HCT116 (cell line): ENCODE data around the gene HOMER3. TPM values are rescaled to one million over a fixed set of nuclear protein-coding genes. Genes with fewer than 3 reads are reported as not detected.

ENCODE experiments used
- ATAC-seq: fragments of 200-7000 bp; cut with Tn5 transposase; 2 replicates; pipeline ENCODE4 v1.9.1; 2020; ENCODE audit warnings: mild to moderate bottlenecking, moderate library complexity
- BruUV-seq: library from RNA; stranded (reverse); fragments of 400-500 nt; replicated peaks from 2 replicates; lab custom pipeline; 2021; lab: Mats Ljungman, UMichigan
- CTCF ChIA-PET: fragments of 300-600 bp; sonication (Branson Sonifier 250); formaldehyde crosslinking; loops from one replicate; lab custom pipeline; 2021; ENCODE audit warnings: antibody characterized with exemption; lab: Charles Lee
- POLR2A ChIA-PET: fragments of 300-600, 350-600 bp; sonication (Branson Sonifier 250); formaldehyde crosslinking; loops from one replicate; lab custom pipeline; 2021; ENCODE audit warnings: antibody characterized with exemption; lab: Charles Lee
- RAD21 ChIA-PET, 2 experiments: fragments of 300-600 bp; sonication (Branson Sonifier 250); formaldehyde crosslinking; loops; one replicate each; lab custom pipeline; 2023; ENCODE audit warnings: low total read pairs in 2 of 2; ENCODE audit not compliant: uncharacterized antibody in 2 of 2, unreplicated experiment in 2 of 2, low non-redundant PET in 1 of 2; lab: Charles Lee
- DNase-seq: peaks from one replicate; pipeline ENCODE4 v3.0.0-alpha.2; 2010; ENCODE audit warnings: low read depth, low spot score
- H2AFZ ChIP-seq: fragments of 200-600 bp; shearing (Covaris generic), sonication (generic); 2 replicates; pipeline ENCODE4 v1.6.1; 2017; ENCODE audit warnings: low read depth, mixed run types, mixed read lengths, antibody characterized with exemption, low read length; ENCODE audit not compliant: poor library complexity, severe bottlenecking
- H3K27ac ChIP-seq: 2 replicates; pipeline ENCODE4 v1.5.1; 2012; ENCODE audit warnings: low read depth, low read length
- H3K27me3 ChIP-seq: fragments of 200-600 bp; sonication (generic); 2 replicates; pipeline ENCODE4 v1.6.1; 2016; ENCODE audit warnings: mixed run types, low read length, mixed read lengths; ENCODE audit not compliant: insufficient read depth
- H3K36me3 ChIP-seq, 2 experiments: fragments of 200-500 bp in 1 of 2; fragments of 200-600 bp in 1 of 2; sonication (Bioruptor generic) in 1 of 2; sonication (generic) in 1 of 2; 2 replicates each; pipeline versions ENCODE4 v1.5.1 to v1.6.1; 2014 to 2016; ENCODE audit warnings: low read length in 2 of 2, inconsistent platforms in 1 of 2, mixed read lengths in 1 of 2, mixed run types in 1 of 2; ENCODE audit not compliant: insufficient read depth in 2 of 2, control insufficient read depth in 1 of 2
- H3K4me1 ChIP-seq, 2 experiments: fragments of 200-600 bp in 1 of 2; sonication (generic) in 1 of 2; 2 replicates each; pipeline versions ENCODE4 v1.5.1 to v1.6.1; 2012 to 2017; ENCODE audit warnings: low read length in 2 of 2, inconsistent platforms in 1 of 2, mild to moderate bottlenecking in 1 of 2, mixed read lengths in 1 of 2, mixed run types in 1 of 2, moderate library complexity in 1 of 2; ENCODE audit not compliant: insufficient read depth in 2 of 2, control insufficient read depth in 1 of 2
- H3K4me2 ChIP-seq: fragments of 200-600 bp; sonication (generic); 2 replicates; pipeline ENCODE4 v1.6.1; 2017; ENCODE audit warnings: mixed run types, low read length, mixed read lengths
- H3K4me3 ChIP-seq, 2 experiments: fragments of 200-600 bp in 1 of 2; sonication (generic) in 1 of 2; replicated peaks in 1 of 2; 2 replicates each; pipeline ENCODE4 v1.5.1; 2011 to 2016; ENCODE audit warnings: low read length in 2 of 2, control low read depth in 1 of 2, low read depth in 1 of 2, mild to moderate bottlenecking in 1 of 2, mixed read lengths in 1 of 2, mixed run types in 1 of 2
- H3K79me2 ChIP-seq: fragments of 200-600 bp; sonication (generic); 2 replicates; pipeline ENCODE4 v1.6.1; 2017; ENCODE audit warnings: mild to moderate bottlenecking, mixed run types, low read length, moderate library complexity, mixed read lengths; ENCODE audit not compliant: insufficient read depth
- H3K9ac ChIP-seq: fragments of 200-600 bp; sonication (generic); 2 replicates; pipeline ENCODE4 v1.6.1; 2016; ENCODE audit warnings: low read length, mixed read lengths
- H3K9me2 ChIP-seq: fragments of 200-600 bp; sonication (generic), shearing (Covaris generic); 2 replicates; pipeline ENCODE4 v1.6.1; 2017; ENCODE audit warnings: mixed run types, mild to moderate bottlenecking, moderate library complexity; ENCODE audit not compliant: insufficient read depth
- H3K9me3 ChIP-seq, 2 experiments: fragments of 200-500 bp in 1 of 2; fragments of 200-600 bp in 1 of 2; sonication (Bioruptor generic) in 1 of 2; sonication (generic) in 1 of 2; 2 replicates each; pipeline ENCODE4 v1.6.1; 2014 to 2017; ENCODE audit warnings: low read length in 2 of 2, mixed read lengths in 2 of 2, inconsistent platforms in 1 of 2, low read depth in 1 of 2, mild to moderate bottlenecking in 1 of 2, mixed run types in 1 of 2, moderate library complexity in 1 of 2; ENCODE audit not compliant: control insufficient read depth in 1 of 2, insufficient read depth in 1 of 2
- H4K20me1 ChIP-seq: fragments of 200-600 bp; sonication (generic), shearing (Covaris generic); 2 replicates; pipeline ENCODE4 v1.6.1; 2017; ENCODE audit warnings: mixed run types, mild to moderate bottlenecking, moderate library complexity; ENCODE audit not compliant: insufficient read depth
- CEBPB ChIP-seq: IDR thresholded peaks from 2 replicates; pipeline ENCODE4 v1.6.1; 2012; ENCODE audit warnings: low read depth
- ELF1 ChIP-seq: IDR thresholded peaks from 2 replicates; pipeline ENCODE4 v1.6.1; 2012; ENCODE audit warnings: low read depth, borderline replicate concordance
- EZH2 ChIP-seq: fragments of 200-600 bp; sonication (generic); IDR thresholded peaks from 2 replicates; pipeline ENCODE4 v1.6.1; 2017; ENCODE audit warnings: antibody characterized with exemption, mixed run types
- EZH2phosphoT487 ChIP-seq: fragments of 200-600 bp; IDR thresholded peaks from 2 replicates; pipeline ENCODE4 v1.6.1; 2018; ENCODE audit warnings: antibody characterized with exemption, borderline replicate concordance
- POLR2AphosphoS5 ChIP-seq: IDR thresholded peaks from 2 replicates; pipeline ENCODE4 v1.6.1; 2011; ENCODE audit warnings: mild to moderate bottlenecking, low read depth, low read length, moderate library complexity
- RAD21 ChIP-seq: IDR thresholded peaks from 2 replicates; pipeline ENCODE4 v1.6.1; 2012; ENCODE audit warnings: low read depth, mild to moderate bottlenecking
- SIN3A ChIP-seq: IDR thresholded peaks from 2 replicates; pipeline ENCODE4 v1.6.1; 2012; ENCODE audit warnings: low read depth
- SRF ChIP-seq: IDR thresholded peaks from 2 replicates; pipeline ENCODE4 v1.6.1; 2012; ENCODE audit warnings: low read depth
- ZFX ChIP-seq: fragments of 450-650 bp; IDR thresholded peaks from 2 replicates; pipeline ENCODE4 v1.6.1; 2017
- intact Hi-C: fragments of 100-400 bp; cut with micrococcal nuclease; formaldehyde crosslinking; loops from 2 replicates; pipeline ENCODE4 v1.10.0; 2022
- total RNA-seq: library from RNA; stranded (reverse); gene quantifications from one replicate; pipeline ENCODE4 v1.2.1, GENCODE V29; 2021; ENCODE audit not compliant: unreplicated experiment
- TF ChIP-seq, protein P1 (sequence below), 3 experiments: fragments of 200-600 bp in 1 of 3; sonication (generic) in 1 of 3; IDR thresholded peaks in 2 of 3; conservative IDR thresholded peaks in 1 of 3; 2 replicates each; pipeline ENCODE4 v1.5.1; 2012 to 2017; ENCODE audit warnings: low read depth in 2 of 3, low read length in 2 of 3, antibody characterized with exemption in 1 of 3, borderline replicate concordance in 1 of 3, control low read depth in 1 of 3, mild to moderate bottlenecking in 1 of 3, mixed read lengths in 1 of 3, mixed run types in 1 of 3, moderate library complexity in 1 of 3; ENCODE audit not compliant: insufficient read depth in 1 of 3
- TF ChIP-seq, protein P2 (sequence below): IDR thresholded peaks from 2 replicates; pipeline ENCODE4 v1.6.1; 2012
- TF ChIP-seq, protein P3 (sequence below): IDR thresholded peaks from 2 replicates; pipeline ENCODE4 v1.6.1; 2011; ENCODE audit warnings: mild to moderate bottlenecking, low read length, moderate library complexity; ENCODE audit not compliant: insufficient replicate concordance; ENCODE audit errors: extremely low read depth
- TF ChIP-seq, protein P4 (sequence below): IDR thresholded peaks from 2 replicates; pipeline ENCODE4 v1.6.1; 2012

HOMER3 gene
- total RNA-seq, 1 experiment from 2014 or later, result 45.2 TPM

DNA sequence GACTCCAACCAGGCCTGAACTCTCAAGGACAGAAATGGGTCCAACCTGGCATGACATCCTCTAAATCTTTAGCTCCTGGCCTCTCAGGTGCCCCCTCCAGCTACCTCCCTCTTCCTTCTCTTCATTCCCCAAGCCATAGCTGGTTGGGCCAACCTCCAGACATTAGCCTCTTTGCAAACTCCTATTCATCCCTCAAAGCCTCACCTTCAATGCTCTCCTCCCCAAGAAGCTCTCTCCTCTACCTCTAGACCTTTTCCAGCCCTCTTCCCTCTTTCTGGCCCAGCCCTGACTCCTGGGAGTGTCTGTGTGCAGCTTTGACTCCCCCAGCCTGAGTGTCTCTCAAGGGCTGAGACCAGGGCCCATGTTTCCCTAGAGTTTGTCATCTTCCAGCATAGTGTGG lies 5.3 kb upstream of the HOMER3 start:
- no TSS peak for BruUV-seq
- RAD21 ChIA-PET, result no interaction called here
- no peaks in the 10 kb centered on the region for H3K9me3 ChIP-seq
- H3K27ac ChIP-seq, result no peak overlapping the region
- CTCF ChIA-PET, result no interaction called here
- intact Hi-C loops, result no loop called here
- H4K20me1 ChIP-seq, result no peaks in the 10 kb centered on the region
- no peaks in the 10 kb centered on the region for H3K79me2 ChIP-seq
- H3K4me3 ChIP-seq, result no peak overlapping the region
- TF ChIP-seq, protein P1, sequence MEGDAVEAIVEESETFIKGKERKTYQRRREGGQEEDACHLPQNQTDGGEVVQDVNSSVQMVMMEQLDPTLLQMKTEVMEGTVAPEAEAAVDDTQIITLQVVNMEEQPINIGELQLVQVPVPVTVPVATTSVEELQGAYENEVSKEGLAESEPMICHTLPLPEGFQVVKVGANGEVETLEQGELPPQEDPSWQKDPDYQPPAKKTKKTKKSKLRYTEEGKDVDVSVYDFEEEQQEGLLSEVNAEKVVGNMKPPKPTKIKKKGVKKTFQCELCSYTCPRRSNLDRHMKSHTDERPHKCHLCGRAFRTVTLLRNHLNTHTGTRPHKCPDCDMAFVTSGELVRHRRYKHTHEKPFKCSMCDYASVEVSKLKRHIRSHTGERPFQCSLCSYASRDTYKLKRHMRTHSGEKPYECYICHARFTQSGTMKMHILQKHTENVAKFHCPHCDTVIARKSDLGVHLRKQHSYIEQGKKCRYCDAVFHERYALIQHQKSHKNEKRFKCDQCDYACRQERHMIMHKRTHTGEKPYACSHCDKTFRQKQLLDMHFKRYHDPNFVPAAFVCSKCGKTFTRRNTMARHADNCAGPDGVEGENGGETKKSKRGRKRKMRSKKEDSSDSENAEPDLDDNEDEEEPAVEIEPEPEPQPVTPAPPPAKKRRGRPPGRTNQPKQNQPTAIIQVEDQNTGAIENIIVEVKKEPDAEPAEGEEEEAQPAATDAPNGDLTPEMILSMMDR (IDR thresholded peaks at IDR 0.05 in 2 of 3, conservative IDR thresholded peaks at IDR 0.05 in 1 of 3; ENCODE audit: borderline replicate concordance in 1 of 3, insufficient read depth in 1 of 3, low read depth in 2 of 3, low read length in 2 of 3), result no peak
- TF ChIP-seq SIN3A (no peak), EZH2 (no peak), POLR2AphosphoS5 (no peak), ELF1 (no peak), SRF (no peak), CEBPB (no peak), EZH2phosphoT487 (no peak), RAD21 (no peak), ZFX (no peak)
- TF ChIP-seq, protein P2, sequence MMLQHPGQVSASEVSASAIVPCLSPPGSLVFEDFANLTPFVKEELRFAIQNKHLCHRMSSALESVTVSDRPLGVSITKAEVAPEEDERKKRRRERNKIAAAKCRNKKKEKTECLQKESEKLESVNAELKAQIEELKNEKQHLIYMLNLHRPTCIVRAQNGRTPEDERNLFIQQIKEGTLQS, result no peak
- TF ChIP-seq, protein P3, sequence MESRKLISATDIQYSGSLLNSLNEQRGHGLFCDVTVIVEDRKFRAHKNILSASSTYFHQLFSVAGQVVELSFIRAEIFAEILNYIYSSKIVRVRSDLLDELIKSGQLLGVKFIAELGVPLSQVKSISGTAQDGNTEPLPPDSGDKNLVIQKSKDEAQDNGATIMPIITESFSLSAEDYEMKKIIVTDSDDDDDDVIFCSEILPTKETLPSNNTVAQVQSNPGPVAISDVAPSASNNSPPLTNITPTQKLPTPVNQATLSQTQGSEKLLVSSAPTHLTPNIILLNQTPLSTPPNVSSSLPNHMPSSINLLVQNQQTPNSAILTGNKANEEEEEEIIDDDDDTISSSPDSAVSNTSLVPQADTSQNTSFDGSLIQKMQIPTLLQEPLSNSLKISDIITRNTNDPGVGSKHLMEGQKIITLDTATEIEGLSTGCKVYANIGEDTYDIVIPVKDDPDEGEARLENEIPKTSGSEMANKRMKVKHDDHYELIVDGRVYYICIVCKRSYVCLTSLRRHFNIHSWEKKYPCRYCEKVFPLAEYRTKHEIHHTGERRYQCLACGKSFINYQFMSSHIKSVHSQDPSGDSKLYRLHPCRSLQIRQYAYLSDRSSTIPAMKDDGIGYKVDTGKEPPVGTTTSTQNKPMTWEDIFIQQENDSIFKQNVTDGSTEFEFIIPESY, result no peak
- TF ChIP-seq, protein P4, sequence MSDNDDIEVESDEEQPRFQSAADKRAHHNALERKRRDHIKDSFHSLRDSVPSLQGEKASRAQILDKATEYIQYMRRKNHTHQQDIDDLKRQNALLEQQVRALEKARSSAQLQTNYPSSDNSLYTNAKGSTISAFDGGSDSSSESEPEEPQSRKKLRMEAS, result no peak
- no peak for ATAC-seq
- no peak overlapping the region for H3K9ac ChIP-seq
- POLR2A ChIA-PET, result interaction anchor here (0.8 kb wide), 1 partner anchor 27 kb away, joined by 3 read pairs; the partner anchor contains the start of genes COPE and DDX49
- H3K36me3 ChIP-seq, result no peaks in the 10 kb centered on the region
- H3K4me2 ChIP-seq, result no peak overlapping the region
- H3K9me2 ChIP-seq, result no peaks in the 10 kb centered on the region
- no peak overlapping the region for H2AFZ ChIP-seq
- DNase-seq, result no peak
- H3K4me1 ChIP-seq, result peaks cover 4 to 6% of the 10 kb centered on the region in 2 experiments; a peak in 3 of 4 replicates
- no peaks in the 10 kb centered on the region for H3K27me3 ChIP-seq
